GM13976 (cell line): Measurements from ENCODE around the gene PRKAR2B.

ENCODE experiments used
- DNase-seq: peaks from one replicate; pipeline ENCODE4 v3.0.0; 2012; ENCODE audit warnings: low spot score
- CTCF ChIP-seq: IDR thresholded peaks from 2 replicates; pipeline ENCODE4 v1.5.1; 2012; ENCODE audit warnings: borderline replicate concordance, mild to moderate bottlenecking; ENCODE audit not compliant: insufficient read depth; ENCODE audit errors: extremely low read depth, missing control alignments, control extremely low read depth
- in situ Hi-C: fragments of 300-500 bp; cut with MboI; formaldehyde crosslinking; loops from one replicate; pipeline ENCODE4 v1.12.0; 2022; ENCODE audit warnings: low sequenced_read_pairs, mixed read lengths, inconsistent platforms; ENCODE audit not compliant: unreplicated experiment

The PRKAR2B gene

DNA sequence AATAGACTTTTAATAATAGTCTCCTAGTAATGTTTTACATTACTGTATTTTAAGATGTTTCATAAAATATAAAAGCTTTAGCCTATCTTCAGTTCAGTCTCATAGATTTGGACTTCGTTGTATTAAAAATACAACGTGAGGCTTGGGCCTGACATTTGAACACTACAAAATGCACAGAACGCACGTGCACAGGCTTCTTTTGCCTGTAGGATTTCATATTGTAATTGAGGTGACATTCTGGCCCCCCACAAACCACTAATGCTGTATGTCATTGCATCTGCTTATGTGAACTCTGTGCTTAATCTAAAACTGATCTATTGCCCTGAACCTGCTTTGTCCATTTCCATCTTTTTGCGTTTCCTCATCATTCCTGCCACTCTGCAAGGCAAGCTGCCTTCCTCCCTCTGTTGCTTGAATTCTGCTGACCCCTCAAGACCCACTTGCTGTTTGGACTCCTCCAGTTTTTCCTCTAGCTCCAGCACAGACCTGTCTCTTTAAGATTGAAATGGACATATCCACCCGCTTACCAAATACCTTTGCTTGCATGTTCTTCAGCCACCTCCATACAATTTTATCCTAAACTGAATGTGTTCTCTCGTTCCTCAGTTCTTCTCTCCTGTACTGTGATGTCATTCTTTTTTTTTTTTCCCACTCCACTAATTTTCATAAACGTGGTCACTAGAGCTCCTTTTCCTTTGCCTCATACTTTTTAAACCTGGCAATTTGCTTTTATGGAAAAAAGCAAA lies 12.4 kb downstream of the PRKAR2B start:
- TF ChIP-seq CTCF = no peak
- no peak for DNase-seq
- in situ Hi-C loops = no loop called here

DNA sequence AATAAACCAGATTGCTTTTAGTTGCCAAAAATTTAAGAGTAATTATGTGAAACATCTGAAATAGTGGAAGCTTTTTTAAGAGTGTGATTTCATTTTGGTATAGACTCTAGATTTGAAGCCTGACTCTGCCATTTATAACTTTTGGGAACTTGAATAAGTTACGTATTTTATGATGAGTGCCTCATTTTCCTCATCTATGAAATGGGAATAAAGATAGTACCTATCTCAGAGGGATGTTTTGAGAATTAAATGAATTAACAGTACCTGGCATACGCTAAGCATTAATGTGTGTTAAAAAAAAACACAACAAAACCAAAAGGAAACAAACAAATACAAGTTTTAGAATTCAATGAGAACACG lies 12.9 kb downstream of the PRKAR2B start:
- DNase-seq = no peak
- in situ Hi-C loops = no loop called here
- no peak for TF ChIP-seq CTCF

- DNase-seq = no peak
- TF ChIP-seq CTCF = no peak
- in situ Hi-C loops = no loop called here
These were observed 15.0 kb downstream of the PRKAR2B start for GRCh38 chr7:107059468-107059867.

- TF ChIP-seq CTCF = no peak
- no peak for DNase-seq
- in situ Hi-C loops = no loop called here
These were observed 19.0 kb downstream of the PRKAR2B start for GRCh38 chr7:107063245-107064120.

GRCh38 chr7:107064255-107064654 lies 19.8 kb downstream of the PRKAR2B start:
- no peak for TF ChIP-seq CTCF
- DNase-seq = no peak
- in situ Hi-C loops = no loop called here

DNA sequence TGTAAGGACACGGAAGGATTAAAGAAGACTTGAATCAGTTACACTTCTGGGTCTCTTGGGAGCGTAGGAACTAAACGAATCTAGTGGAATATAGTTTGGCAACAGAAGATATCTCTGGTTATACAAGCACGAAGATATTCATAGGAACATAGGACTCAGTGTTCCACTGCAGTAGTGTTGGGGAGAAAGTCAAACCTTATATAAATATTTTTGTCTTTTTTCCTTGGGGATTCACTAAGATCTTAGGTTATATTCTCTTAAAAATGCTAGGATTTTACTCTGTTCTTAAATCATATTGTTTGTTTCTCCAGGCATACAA lies 21.4 kb downstream of the PRKAR2B start:
- TF ChIP-seq CTCF = no peak
- no peak for DNase-seq
- in situ Hi-C loops = no loop called here
